HPDE6-E6E7 (cell line): ENCODE measurements around the gene GJB2.
"Not testable (repeated sequence)": the region's sequence is repeated elsewhere in the genome, so short reads cannot be mapped to it uniquely, and the experiment has no call there.

Source experiments
- DNase-seq: peaks from one replicate; pipeline ENCODE4 v3.0.0; 2011; ENCODE audit warnings: missing footprints; ENCODE audit errors: extremely low spot score

Gene GJB2

GRCh38 chr13:20165417-20166257, 27.1 kb downstream of the GJB2 start:
- no peak for DNase-seq

DNA sequence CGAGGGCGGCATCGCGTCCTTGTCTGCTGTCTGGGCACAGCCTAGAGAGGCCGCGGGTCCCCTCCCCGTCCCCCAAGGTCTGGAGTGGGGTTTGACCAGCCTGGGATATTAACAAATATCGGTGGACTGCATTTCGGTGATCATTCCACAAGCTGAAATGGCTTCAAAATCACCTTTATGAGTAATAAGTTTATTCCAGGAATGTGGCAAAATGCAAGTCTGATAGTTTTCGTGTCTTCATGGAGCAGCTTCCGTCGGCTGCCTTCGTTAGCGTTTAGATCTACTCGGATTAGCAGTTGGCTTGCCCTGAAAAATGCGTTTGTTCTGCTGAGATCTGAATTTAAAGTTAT, 30.8 kb downstream of the GJB2 start:
- no peak for DNase-seq

- DNase-seq: no peak
Observed at GRCh38 chr13:20161275-20161950, 31.3 kb downstream of the GJB2 start.

DNA sequence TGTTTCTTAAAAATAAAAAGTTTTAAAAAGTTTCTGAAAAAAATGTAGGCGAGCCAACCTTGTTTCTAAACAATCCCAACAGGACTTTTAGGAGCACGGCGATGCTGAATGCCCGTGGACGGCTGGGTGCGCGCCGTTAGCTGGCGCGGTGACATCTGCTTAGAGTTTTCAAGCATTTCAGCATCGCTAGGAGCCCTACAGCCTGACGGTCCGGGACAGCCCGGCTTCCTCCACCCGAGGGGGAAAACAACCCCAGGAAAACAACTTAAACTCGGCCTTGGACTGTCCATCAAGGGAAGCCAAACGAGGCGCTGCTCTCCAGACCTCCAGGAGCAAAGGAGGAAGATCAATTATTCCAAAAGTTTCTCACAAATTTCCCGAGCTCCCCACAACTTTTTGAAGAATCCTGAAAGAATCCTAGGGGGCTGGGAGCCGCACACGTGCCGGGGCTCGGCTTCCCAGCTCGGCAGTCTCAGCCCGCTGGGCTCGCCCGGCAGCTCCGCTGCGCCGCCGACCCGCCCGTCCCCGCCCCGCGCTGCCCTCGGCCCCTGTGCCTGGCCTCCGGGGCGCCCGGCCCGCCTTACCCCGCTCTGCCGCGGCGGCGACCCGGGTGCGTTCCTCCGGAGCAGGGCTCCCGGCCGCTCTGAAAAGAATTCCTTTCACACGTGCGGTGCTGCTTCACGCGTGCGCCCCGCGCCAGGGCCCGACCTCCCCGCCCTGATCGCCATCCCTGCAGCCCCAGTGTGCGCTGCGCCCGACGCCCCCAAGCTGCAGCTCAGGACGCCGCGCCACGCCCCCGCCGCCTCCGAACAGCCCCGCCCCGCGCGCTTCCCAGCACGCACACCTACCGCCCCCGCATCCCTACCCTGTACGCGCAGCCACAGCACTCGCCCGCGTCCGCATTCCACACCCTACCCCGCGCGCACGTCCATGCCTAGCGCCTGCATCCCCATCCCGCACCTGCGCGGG, 32.1 kb downstream of the GJB2 start, which contains the start of gene GJA3:
GJA3 (minus strand) TSS at position 747 of the 969 bp plus-strand sequence. CDS start 17,764 bp downstream, outside the sequence.
- no peak for DNase-seq

DNA sequence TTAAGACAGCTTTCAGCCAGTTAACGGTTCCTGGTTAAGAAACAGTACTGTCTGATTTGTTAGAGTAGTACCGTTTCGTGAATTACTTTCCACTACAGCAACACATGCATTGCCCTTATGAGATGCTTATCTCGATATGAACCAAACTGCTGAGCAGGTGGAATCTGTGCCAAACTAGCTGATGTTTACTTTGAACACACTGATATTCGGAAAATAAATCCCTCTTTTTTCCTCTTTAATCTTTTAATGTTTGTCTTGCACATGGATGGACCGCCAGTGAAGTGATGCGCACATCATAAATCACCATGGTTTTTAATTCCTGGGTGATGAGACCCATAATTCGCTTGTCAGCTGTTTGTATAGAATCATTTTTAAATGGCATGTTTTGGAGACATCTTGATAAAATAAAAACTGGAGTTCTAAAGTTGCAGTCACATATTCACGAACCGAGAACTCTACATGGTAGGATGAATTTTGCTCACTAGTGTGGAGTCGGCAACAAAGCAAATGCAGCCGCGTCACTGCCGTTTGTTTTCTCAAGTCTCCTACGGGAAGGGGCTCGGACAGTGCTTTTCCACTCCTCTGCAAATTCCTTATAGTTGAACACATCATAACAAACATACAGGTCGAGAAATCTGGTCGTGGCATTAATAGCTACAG, 33.0 kb downstream of the GJB2 start:
- no peak for DNase-seq

DNA sequence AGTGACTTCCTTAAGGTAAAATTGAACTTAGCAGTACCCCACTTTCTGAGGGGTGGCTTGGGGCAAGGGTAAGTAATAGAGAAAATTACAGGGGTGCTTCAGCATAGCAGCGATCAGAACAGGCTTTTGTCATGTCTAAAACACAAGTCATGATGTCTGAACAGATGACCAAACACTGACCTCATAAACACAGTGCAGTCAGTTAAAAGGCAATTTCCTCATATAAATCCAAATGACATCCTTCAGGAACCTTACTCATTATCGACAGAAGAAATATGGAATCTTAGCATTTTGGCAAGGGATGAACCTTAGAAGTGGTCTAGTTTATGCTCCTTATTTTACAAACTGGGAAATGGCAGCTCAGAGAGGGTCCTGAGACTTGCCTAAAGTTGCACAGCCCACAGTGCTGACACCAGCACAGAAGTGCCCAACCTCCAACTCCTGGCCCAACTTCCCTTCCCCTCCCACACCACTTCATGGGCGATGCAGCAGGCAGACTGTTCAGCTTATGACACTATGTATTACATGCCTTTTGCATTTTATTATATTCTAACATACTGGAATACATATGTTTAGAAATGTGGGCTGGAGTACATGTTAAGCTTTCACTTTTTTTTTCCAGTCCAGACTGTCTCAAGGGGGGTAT, 35.5 kb downstream of the GJB2 start:
- DNase-seq: no peak

- DNase-seq: no peak
Observed at GRCh38 chr13:20156702-20157101, 36.0 kb downstream of the GJB2 start.

DNA sequence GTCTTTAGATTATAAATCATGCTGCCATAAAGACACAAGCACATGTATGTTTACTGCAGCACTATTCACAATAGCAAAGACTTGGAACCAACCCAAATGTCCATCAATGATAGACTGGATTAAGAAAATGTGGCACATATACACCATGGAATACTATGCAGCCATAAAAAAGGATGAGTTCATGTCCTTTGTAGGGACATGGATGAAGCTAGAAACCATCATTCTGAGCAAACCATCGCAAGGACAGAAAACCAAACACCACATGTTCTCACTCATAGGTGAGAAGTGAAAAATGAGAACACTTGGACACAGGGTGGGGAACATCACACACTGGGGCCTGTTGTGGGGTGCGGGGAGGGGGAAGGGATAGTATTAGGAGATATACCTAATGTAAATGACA, 39.4 kb downstream of the GJB2 start:
- not testable (repeated sequence) for DNase-seq

- DNase-seq: no peak
Observed at GRCh38 chr13:20151612-20152011, 41.1 kb downstream of the GJB2 start.

GRCh38 chr13:20151016-20151415, 41.7 kb downstream of the GJB2 start:
- no peak for DNase-seq

- DNase-seq: no peak
Observed at GRCh38 chr13:20150561-20150960, 42.2 kb downstream of the GJB2 start.

GRCh38 chr13:20149762-20150161, 43.0 kb downstream of the GJB2 start:
- no peak for DNase-seq

DNA sequence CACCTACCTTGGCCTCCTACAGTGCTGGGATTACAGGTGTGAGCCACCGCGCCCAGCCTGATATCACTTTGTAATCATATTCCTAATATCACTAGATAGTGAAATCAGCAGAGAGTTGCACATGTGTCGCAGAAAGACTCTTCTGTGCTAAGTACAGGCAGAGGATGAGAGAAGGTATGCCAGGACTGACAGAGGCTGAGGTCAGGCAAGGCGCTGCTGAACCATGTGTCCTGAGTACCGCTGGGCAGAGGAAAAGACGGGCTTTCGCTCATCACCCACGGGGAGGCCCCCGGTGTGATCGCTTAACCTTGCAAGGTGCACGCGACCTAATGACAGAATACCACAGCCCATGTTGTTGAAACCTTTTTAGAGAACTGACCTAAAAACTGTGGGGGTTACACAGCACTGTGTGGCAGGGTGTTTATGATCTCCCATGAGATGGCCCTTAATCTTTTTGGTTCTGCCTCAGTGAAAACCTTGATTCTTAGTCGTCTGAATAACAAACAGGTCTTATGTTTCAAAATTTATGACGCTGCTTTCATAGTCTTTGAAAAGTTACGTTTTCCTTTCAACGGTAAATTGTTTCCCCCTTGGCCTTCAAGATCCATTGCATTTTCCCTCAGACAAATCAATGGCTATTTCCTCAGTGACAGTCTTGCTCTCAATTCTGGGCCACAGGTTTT, 44.1 kb downstream of the GJB2 start:
- DNase-seq: no peak

DNA sequence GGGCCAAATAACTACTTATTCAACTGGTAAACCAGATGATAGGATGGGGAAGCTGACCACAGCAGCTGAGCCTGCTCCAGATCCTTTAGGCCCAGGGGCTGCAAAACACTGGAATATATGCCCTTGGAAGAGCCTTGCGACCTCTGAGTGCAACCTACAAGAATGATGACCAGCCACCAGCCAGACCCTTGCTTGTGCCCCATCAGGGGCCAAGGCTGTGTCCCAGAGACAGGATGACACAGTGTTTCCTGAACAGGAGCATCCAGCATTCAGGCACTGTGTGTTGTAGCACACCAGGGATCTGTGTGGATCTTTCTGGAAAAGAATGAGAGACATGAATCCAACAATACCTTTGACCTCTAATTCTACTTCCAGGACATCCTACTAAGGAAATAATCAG, 46.4 kb downstream of the GJB2 start:
- DNase-seq: no peak

DNA sequence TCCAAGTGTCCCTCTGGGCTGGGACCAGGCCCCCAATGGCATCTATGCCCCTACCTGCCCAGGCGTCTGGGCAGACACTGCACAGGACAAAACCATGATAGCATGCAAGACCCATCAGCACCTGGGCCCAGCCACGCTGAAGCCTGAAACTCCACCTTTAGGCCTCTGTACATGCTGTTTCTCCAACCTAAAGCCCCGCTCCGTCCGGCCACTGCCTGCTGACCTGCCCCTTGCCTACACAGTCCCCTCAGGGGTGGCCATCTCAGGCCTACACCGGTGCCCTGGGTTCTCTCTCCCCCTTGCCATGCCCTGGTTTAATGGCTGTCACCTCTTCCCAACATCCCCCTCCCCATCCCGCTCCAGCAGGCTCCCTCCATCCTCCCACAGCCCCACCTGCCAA, 47.2 kb downstream of the GJB2 start:
- no peak for DNase-seq

- no peak for DNase-seq
Observed at GRCh38 chr13:20144141-20144850, 48.4 kb downstream of the GJB2 start.

GRCh38 chr13:20142927-20143480, 49.7 kb downstream of the GJB2 start:
- no peak for DNase-seq

GRCh38 chr13:20142023-20142926, 50.5 kb downstream of the GJB2 start:
- DNase-seq: no peak
